HEK293T (cell line): Measurements from ENCODE around the gene CLMP.

Experiments used
- ARNT ChIP-seq: fragments of 450-650 bp; IDR thresholded peaks from 2 replicates; pipeline ENCODE4 v1.6.1; 2017; ENCODE audit warnings: mild to moderate bottlenecking
- BHLHE40 ChIP-seq: fragments of 450-650 bp; IDR thresholded peaks from 2 replicates; pipeline ENCODE4 v1.6.1; 2016; ENCODE audit warnings: mild to moderate bottlenecking, moderate library complexity, borderline replicate concordance
- CTBP1 ChIP-seq: fragments of 450-650 bp; IDR thresholded peaks from 2 replicates; pipeline ENCODE4 v1.6.1; 2016; ENCODE audit warnings: borderline replicate concordance
- FOXK2 ChIP-seq: fragments of 450-650 bp; IDR thresholded peaks from 2 replicates; pipeline ENCODE4 v1.6.1; 2016; ENCODE audit warnings: mild to moderate bottlenecking
- FOXM1 ChIP-seq: fragments of 450-650 bp; IDR thresholded peaks from 2 replicates; pipeline ENCODE4 v1.6.1; 2017; ENCODE audit warnings: mild to moderate bottlenecking, borderline replicate concordance
- HDGF ChIP-seq: fragments of 450-650 bp; IDR thresholded peaks from 2 replicates; pipeline ENCODE4 v1.6.1; 2017; ENCODE audit warnings: antibody characterized with exemption, borderline replicate concordance
- SP1 ChIP-seq: fragments of 450-650 bp; IDR thresholded peaks from 2 replicates; pipeline ENCODE4 v1.6.1; 2017
- ZNF384 ChIP-seq: fragments of 450-650 bp; IDR thresholded peaks from 2 replicates; pipeline ENCODE4 v1.6.1; 2016

- TF ChIP-seq FOXM1 (no peak), FOXK2 (no peak), SP1 (no peak), CTBP1 (no peak), HDGF (no peak), BHLHE40 (no peak), ARNT (no peak), ZNF384 (no peak)
Observed at GRCh38 chr11:123163621-123164020, 31.4 kb downstream of the CLMP start.
